Suprapubic skin (tissue), 4 donors: ENCODE measurements around the gene ELAVL2.

ENCODE experiments used
- EP300 ChIP-seq: sonication (generic); formaldehyde crosslinking; IDR thresholded peaks from one replicate; pipeline ENCODE4 v1.6.1; 2017; ENCODE audit warnings: antibody characterized with exemption
- POLR2AphosphoS5 ChIP-seq, 3 donors: sonication (generic); formaldehyde crosslinking; IDR thresholded peaks; one replicate each; pipeline ENCODE4 v1.6.1; 2017; ENCODE audit warnings: antibody characterized with exemption in 3 of 3

- TF ChIP-seq POLR2AphosphoS5 (IDR thresholded peaks at IDR 0.05) (no peak), EP300 (no peak)
These were observed 161.0 kb downstream of the ELAVL2 start for GRCh38 chr9:23665051-23665450.
